ENCODE measurements around the gene PRRT2. TPM values are rescaled to one million over a fixed set of nuclear protein-coding genes. Genes with fewer than 3 reads are reported as not detected.

Gene PRRT2
- total and polyA plus RNA-seq, 10 of the 15 experiments (the other 5 are each of a cell fraction or from before 2014, with no cell fraction given) = 0.08 to 0.49 (median 0.12) TPM; not detected in 4

DNA sequence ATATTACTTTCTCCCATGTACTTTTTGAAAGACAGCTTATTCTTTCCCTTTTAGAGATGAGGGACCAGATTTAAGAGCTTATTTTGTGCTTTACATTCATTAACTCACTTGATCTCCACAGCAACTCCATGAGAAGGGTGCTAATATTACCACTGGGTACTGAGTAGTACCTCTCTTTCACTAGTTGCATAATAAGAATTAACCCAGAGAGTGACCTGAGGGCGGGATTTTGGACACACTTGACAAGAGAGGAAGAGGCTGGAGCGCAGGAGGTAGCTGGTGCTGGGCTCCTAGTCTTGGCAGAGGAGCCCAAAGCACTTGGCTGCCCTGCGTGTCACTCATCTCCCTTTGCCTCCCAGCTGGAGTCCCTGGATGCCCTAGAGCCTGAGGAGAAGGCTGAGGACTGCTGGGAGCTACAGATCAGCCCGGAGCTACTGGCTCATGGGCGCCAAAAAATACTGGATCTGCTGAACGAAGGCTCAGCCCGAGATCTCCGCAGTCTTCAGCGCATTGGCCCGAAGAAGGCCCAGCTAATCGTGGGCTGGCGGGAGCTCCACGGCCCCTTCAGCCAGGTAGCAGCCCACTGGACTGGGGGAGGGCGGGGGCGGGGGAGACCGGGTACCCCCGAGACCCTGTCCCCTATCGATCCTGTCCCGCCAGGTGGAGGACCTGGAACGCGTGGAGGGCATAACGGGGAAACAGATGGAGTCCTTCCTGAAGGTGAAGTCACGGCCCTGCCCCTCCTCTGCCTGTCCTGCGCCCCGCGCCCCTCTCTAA is 7.3 kb upstream of the PRRT2 start:
- RAD21 ChIA-PET (ENCODE audit: unreplicated experiment) = interaction anchor here (0.8 to 1.4 kb wide), 5 partner anchors 11 to 73 kb away, joined by 3 to 5 read pairs (median 4); partner anchors contain the start of genes KIF22 and PAGR1
- Histone ChIP-seq H3K4me2 (ENCODE audit: control insufficient read depth, insufficient read depth) (peak overlapping the region; percentile 85), H2AFZ (ENCODE audit: control insufficient read depth, low read depth, low read length) (peak overlapping the region; percentile 42; the same call in 1 of the 2 replicates), H3K27ac (ENCODE audit: control insufficient read depth, insufficient read depth) (peak overlapping the region; percentile 91), H3K9ac (ENCODE audit: control insufficient read depth, insufficient read depth, low read length) (peak overlapping the region; percentile 92), H3K27me3 (replicated peaks in 1 of 2; ENCODE audit: control insufficient read depth in 2 of 2, insufficient read depth in 2 of 2, low read length in 1 of 2) (no peaks in the 10 kb centered on the region), H3K79me2 (ENCODE audit: control insufficient read depth, insufficient read depth, low read length) (peaks cover 32% of the 10 kb centered on the region), H3K9me3 (replicated peaks; ENCODE audit: control insufficient read depth, insufficient read depth, low read length) (no peaks in the 10 kb centered on the region), H4K20me1 (ENCODE audit: control insufficient read depth, insufficient read depth) (no peaks in the 10 kb centered on the region), H3K4me3 (peak overlapping the region; percentile 73), H3K4me1 (ENCODE audit: control insufficient read depth, insufficient read depth, low read length) (peaks cover 17% of the 10 kb centered on the region), H3K36me3 (ENCODE audit: control insufficient read depth in 2 of 2, insufficient read depth in 2 of 2, low read length in 1 of 2) (peaks cover 24 to 32% of the 10 kb centered on the region in 2 experiments)
- POLR2A ChIA-PET = interaction anchor here (0.6 to 2.1 kb wide), 9 partner anchors 8 to 169 kb away, joined by 3 to 24 read pairs (median 6); partner anchors contain the start of genes KIF22, MVP and TAOK2
- intact Hi-C loops (cut with micrococcal nuclease; ENCODE audit: unreplicated experiment) = loop anchor here (1.0 to 5.0 kb wide), 2 partner anchors 14 to 102 kb away; partner anchors contain the start of gene KIF22
- TF ChIP-seq SRF (IDR thresholded peaks at IDR 0.05; ENCODE audit: low read depth in 2 of 2, low read length in 2 of 2) = 0 out of 4 replicates have a peak, but pooled peaks of 1 of the 2 experiments have one; percentile 5
- TF ChIP-seq ASH2L (IDR thresholded peaks at IDR 0.05; ENCODE audit: borderline replicate concordance, low read depth) = no peak
- TF ChIP-seq, protein P1, sequence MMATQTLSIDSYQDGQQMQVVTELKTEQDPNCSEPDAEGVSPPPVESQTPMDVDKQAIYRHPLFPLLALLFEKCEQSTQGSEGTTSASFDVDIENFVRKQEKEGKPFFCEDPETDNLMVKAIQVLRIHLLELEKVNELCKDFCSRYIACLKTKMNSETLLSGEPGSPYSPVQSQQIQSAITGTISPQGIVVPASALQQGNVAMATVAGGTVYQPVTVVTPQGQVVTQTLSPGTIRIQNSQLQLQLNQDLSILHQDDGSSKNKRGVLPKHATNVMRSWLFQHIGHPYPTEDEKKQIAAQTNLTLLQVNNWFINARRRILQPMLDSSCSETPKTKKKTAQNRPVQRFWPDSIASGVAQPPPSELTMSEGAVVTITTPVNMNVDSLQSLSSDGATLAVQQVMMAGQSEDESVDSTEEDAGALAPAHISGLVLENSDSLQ (IDR thresholded peaks at IDR 0.05) = peak; percentile 59
- SMC1A ChIA-PET (ENCODE audit: uncharacterized antibody, unreplicated experiment) = interaction anchor here (0.6 to 4.6 kb wide), 10 partner anchors 11 to 81 kb away, joined by 3 to 38 read pairs (median 4); partner anchors contain the start of genes KIF22, MVP and PAGR1
- ATAC-seq = no peak
- WGBS (ENCODE audit: insufficient coverage, insufficient replicate concordance, low lambda C conversion rate, missing lambda C conversion rate) = 3% methylated on average over 22 of the region's 26 CpGs
- no peak for FAIRE-seq
- DNase-seq (ENCODE audit: low read depth, low spot score) = no peak
- TSS peak; percentile 90 for BruUV-seq (replicated peaks)
- CTCF ChIA-PET = interaction anchor here (0.5 to 2.9 kb wide), 11 partner anchors 12 to 168 kb away, joined by 3 to 24 read pairs (median 5); partner anchors contain the start of genes KIF22, MVP and PAGR1
- in situ Hi-C loops (cut with MboI) = no loop called here

All from GM12878 (cell line).